Neural cell (in vitro differentiated cells): ENCODE results near the gene SNRPF. TPM values are rescaled to one million over a fixed set of nuclear protein-coding genes. Genes with fewer than 3 reads are reported as not detected.

Experiments
- H2AFZ ChIP-seq: fragments of 200-600, 300-800 bp; sonication (generic), shearing (Covaris generic); 2 replicates; pipeline ENCODE4 v1.6.0; 2014; ENCODE audit warnings: low read depth, mild to moderate bottlenecking, antibody characterized with exemption, low read length, moderate library complexity
- H3F3A ChIP-seq: fragments of 200-600 bp; shearing (Covaris generic); 2 replicates; pipeline ENCODE4 v1.6.1; 2016; ENCODE audit warnings: mild to moderate bottlenecking, moderate library complexity, mixed read lengths, antibody characterized with exemption, low read length; ENCODE audit not compliant: insufficient read depth, poor library complexity, severe bottlenecking
- H3K27ac ChIP-seq: fragments of 200-600, 300-800 bp; sonication (generic), shearing (Covaris generic); 2 replicates; pipeline ENCODE4 v1.5.1; 2014; ENCODE audit warnings: mild to moderate bottlenecking, low read length, moderate library complexity
- H3K27me3 ChIP-seq: fragments of 300-800, 200-600 bp; sonication (generic), shearing (Covaris generic); 2 replicates; pipeline ENCODE4 v1.6.0; 2014; ENCODE audit warnings: mild to moderate bottlenecking, low read depth, low read length, moderate library complexity; ENCODE audit not compliant: insufficient read depth
- H3K36me3 ChIP-seq: fragments of 300-800, 200-600 bp; sonication (generic), shearing (Covaris generic); 2 replicates; pipeline ENCODE4 v1.5.1; 2014; ENCODE audit warnings: mild to moderate bottlenecking, antibody characterized with exemption, low read length, moderate library complexity; ENCODE audit not compliant: insufficient read depth
- H3K4me2 ChIP-seq: fragments of 300-800, 200-600 bp; sonication (generic), shearing (Covaris generic); 2 replicates; pipeline ENCODE4 v1.6.0; 2014; ENCODE audit warnings: mild to moderate bottlenecking, low read length
- H3K4me3 ChIP-seq: fragments of 300-800, 200-600 bp; sonication (generic), shearing (Covaris generic); 2 replicates; pipeline ENCODE4 v1.5.1; 2014; ENCODE audit warnings: mild to moderate bottlenecking, low read length, moderate library complexity
- H3K79me2 ChIP-seq: fragments of 200-600 bp; shearing (Covaris generic); replicated peaks from 2 replicates; pipeline ENCODE4 v1.6.0; 2014; ENCODE audit warnings: mild to moderate bottlenecking, low read length, moderate library complexity; ENCODE audit not compliant: insufficient read depth
- H3K9ac ChIP-seq: fragments of 300-800, 200-600 bp; sonication (generic), shearing (Covaris generic); 2 replicates; pipeline ENCODE4 v1.6.1; 2016; ENCODE audit warnings: mild to moderate bottlenecking, low read length, mixed read lengths
- H3K9me2 ChIP-seq: fragments of 200-600 bp; shearing (Covaris generic); 2 replicates; pipeline ENCODE4 v1.6.1; 2016; ENCODE audit warnings: mild to moderate bottlenecking, low read length, mixed read lengths; ENCODE audit not compliant: insufficient read depth
- H3K9me3 ChIP-seq: fragments of 200-600, 300-800 bp; sonication (generic), shearing (Covaris generic); 2 replicates; pipeline ENCODE4 v1.6.1; 2016; ENCODE audit warnings: mild to moderate bottlenecking, mixed run types, low read length, moderate library complexity, mixed read lengths
- H4K20me1 ChIP-seq: fragments of 200-600 bp; shearing (Covaris generic); 2 replicates; pipeline ENCODE4 v1.6.1; 2016; ENCODE audit warnings: mild to moderate bottlenecking, mixed run types; ENCODE audit not compliant: insufficient read depth
- CTCF ChIP-seq: fragments of 450-650 bp; IDR thresholded peaks from 2 replicates; pipeline ENCODE4 v1.5.1; 2014; ENCODE audit warnings: antibody characterized with exemption, mild to moderate bottlenecking, moderate library complexity; ENCODE audit not compliant: poor library complexity, severe bottlenecking
- EP300 ChIP-seq: fragments of 450-650 bp; conservative IDR thresholded peaks from 2 replicates; pipeline ENCODE4 v1.6.1; 2014; ENCODE audit warnings: antibody characterized with exemption, mild to moderate bottlenecking, moderate library complexity; ENCODE audit not compliant: poor library complexity, severe bottlenecking
- EZH2 ChIP-seq: fragments of 200-600, 300-800 bp; shearing (Covaris generic), sonication (generic); IDR thresholded peaks from 2 replicates; pipeline ENCODE4 v1.6.1; 2014; ENCODE audit warnings: antibody characterized with exemption, low read length, borderline replicate concordance, mild to moderate bottlenecking; ENCODE audit not compliant: insufficient read depth, poor library complexity, severe bottlenecking
- MXI1 ChIP-seq: fragments of 450-650 bp; conservative IDR thresholded peaks from 2 replicates; pipeline ENCODE4 v1.6.1; 2014; ENCODE audit warnings: antibody characterized with exemption, mild to moderate bottlenecking; ENCODE audit not compliant: poor library complexity, severe bottlenecking
- POLR2AphosphoS5 ChIP-seq: IDR thresholded peaks from 2 replicates; pipeline ENCODE4 v1.6.1; 2012
- RAD21 ChIP-seq: fragments of 450-650 bp; conservative IDR thresholded peaks from 2 replicates; pipeline ENCODE4 v1.6.1; 2014; ENCODE audit warnings: antibody characterized with exemption, mild to moderate bottlenecking, moderate library complexity
- SMC3 ChIP-seq: fragments of 450-650 bp; conservative IDR thresholded peaks from 2 replicates; pipeline ENCODE4 v1.6.1; 2014; ENCODE audit warnings: antibody characterized with exemption, mild to moderate bottlenecking, moderate library complexity; ENCODE audit not compliant: poor library complexity
- TAF1 ChIP-seq: IDR thresholded peaks from 2 replicates; pipeline ENCODE4 v1.6.1; 2012; ENCODE audit warnings: low read depth
- polyA plus RNA-seq: library from polyadenylated mRNA; depleted of rRNA; stranded (reverse); fragments of >200 nt; gene quantifications from 2 replicates; pipeline ENCODE4 v1.2.3, GENCODE V29; 2014
- TF ChIP-seq, protein P1 (sequence below): IDR thresholded peaks from 2 replicates; pipeline ENCODE4 v1.6.1; 2012; ENCODE audit warnings: borderline replicate concordance

Gene SNRPF
- polyA plus RNA-seq, 1 donor from 2014 or later: 42.1 TPM

- Histone ChIP-seq H3K27me3 (no peaks in the 10 kb centered on the region), H2AFZ (no peak overlapping the region), H4K20me1 (no peaks in the 10 kb centered on the region), H3K4me3 (no peak overlapping the region), H3K9me2 (no peaks in the 10 kb centered on the region), H3F3A (no peaks in the 10 kb centered on the region), H3K9ac (no peak overlapping the region), H3K4me2 (no peak overlapping the region), H3K27ac (no peak overlapping the region), H3K9me3 (no peaks in the 10 kb centered on the region), H3K79me2 (no peaks in the 10 kb centered on the region), H3K36me3 (no peaks in the 10 kb centered on the region)
- TF ChIP-seq TAF1 (no peak), CTCF (no peak), MXI1 (no peak), SMC3 (no peak), EZH2 (no peak), RAD21 (no peak), EP300 (no peak), POLR2AphosphoS5 (no peak)
- TF ChIP-seq, protein P1, sequence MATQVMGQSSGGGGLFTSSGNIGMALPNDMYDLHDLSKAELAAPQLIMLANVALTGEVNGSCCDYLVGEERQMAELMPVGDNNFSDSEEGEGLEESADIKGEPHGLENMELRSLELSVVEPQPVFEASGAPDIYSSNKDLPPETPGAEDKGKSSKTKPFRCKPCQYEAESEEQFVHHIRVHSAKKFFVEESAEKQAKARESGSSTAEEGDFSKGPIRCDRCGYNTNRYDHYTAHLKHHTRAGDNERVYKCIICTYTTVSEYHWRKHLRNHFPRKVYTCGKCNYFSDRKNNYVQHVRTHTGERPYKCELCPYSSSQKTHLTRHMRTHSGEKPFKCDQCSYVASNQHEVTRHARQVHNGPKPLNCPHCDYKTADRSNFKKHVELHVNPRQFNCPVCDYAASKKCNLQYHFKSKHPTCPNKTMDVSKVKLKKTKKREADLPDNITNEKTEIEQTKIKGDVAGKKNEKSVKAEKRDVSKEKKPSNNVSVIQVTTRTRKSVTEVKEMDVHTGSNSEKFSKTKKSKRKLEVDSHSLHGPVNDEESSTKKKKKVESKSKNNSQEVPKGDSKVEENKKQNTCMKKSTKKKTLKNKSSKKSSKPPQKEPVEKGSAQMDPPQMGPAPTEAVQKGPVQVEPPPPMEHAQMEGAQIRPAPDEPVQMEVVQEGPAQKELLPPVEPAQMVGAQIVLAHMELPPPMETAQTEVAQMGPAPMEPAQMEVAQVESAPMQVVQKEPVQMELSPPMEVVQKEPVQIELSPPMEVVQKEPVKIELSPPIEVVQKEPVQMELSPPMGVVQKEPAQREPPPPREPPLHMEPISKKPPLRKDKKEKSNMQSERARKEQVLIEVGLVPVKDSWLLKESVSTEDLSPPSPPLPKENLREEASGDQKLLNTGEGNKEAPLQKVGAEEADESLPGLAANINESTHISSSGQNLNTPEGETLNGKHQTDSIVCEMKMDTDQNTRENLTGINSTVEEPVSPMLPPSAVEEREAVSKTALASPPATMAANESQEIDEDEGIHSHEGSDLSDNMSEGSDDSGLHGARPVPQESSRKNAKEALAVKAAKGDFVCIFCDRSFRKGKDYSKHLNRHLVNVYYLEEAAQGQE: no peak
These were observed 32.2 kb downstream of the SNRPF start for GRCh38 chr12:95890958-95891357.

DNA sequence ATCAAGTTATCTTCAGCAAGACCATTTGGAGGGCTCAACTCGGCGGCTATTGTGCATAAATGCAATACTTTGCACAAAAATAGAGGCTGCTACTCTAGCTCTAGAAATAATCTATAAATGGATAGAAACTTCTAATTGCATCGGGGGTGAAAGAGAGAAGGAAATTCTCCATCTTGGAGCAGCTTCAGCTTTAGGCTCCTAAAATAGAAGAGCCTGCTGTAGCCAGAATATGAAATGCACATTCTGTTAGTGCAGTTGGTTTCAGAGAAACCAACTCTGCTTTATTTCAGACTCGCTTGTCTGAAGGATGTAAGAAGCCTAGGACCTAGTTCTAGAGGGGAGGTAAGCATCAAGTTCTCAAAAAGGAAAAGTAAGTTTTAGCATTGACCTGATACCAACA, 38.1 kb downstream of the SNRPF start:
- H3K4me2 ChIP-seq: no peak overlapping the region
- no peak for TF ChIP-seq EP300
- no peak for TF ChIP-seq CTCF
- no peak for TF ChIP-seq SMC3
- TF ChIP-seq, protein P1: no peak
- no peak for TF ChIP-seq RAD21
- no peak for TF ChIP-seq MXI1
- no peak for TF ChIP-seq EZH2
- no peak for TF ChIP-seq TAF1
- no peak for TF ChIP-seq POLR2AphosphoS5

More for the DNA sequence above, 38.1 kb downstream of the SNRPF start:
- H3K9me3 ChIP-seq: no peaks in the 10 kb centered on the region
- no peaks in the 10 kb centered on the region for H3K79me2 ChIP-seq
- H3K9me2 ChIP-seq: no peaks in the 10 kb centered on the region
- H3K4me3 ChIP-seq: no peak overlapping the region
- no peaks in the 10 kb centered on the region for H4K20me1 ChIP-seq
- no peak overlapping the region for H3K27ac ChIP-seq
- no peak overlapping the region for H3K9ac ChIP-seq
- no peak overlapping the region for H2AFZ ChIP-seq
- H3K27me3 ChIP-seq: no peaks in the 10 kb centered on the region
- no peaks in the 10 kb centered on the region for H3F3A ChIP-seq
- H3K36me3 ChIP-seq: no peaks in the 10 kb centered on the region
